IMR-90 (cell line): ENCODE results near the gene KDR. TPM values are rescaled to one million over a fixed set of nuclear protein-coding genes. Genes with fewer than 3 reads are reported as not detected.

Experiments used
- ATAC-seq: fragments of 200-7000 bp; cut with Tn5 transposase; 2 replicates; pipeline ENCODE4 v1.9.1; 2020; ENCODE audit warnings: low read depth, mild to moderate bottlenecking, moderate library complexity
- BruUV-seq: library from RNA; stranded (reverse); fragments of 400-500 nt; replicated peaks from 2 replicates; lab custom pipeline; 2021; lab: Mats Ljungman, UMichigan
- CTCF ChIA-PET: fragments of 300-600 bp; formaldehyde crosslinking; extraction: SDS; loops from one replicate; lab custom pipeline; 2021; ENCODE audit warnings: antibody characterized with exemption; lab: Yijun Ruan, JAX
- POLR2A ChIA-PET: fragments of 300-600 bp; sonication (Branson Sonifier 250); formaldehyde crosslinking; loops from one replicate; lab custom pipeline; 2022; ENCODE audit warnings: antibody characterized with exemption; ENCODE audit not compliant: unreplicated experiment; lab: Charles Lee
- DNase-seq: peaks from one replicate; pipeline ENCODE4 v3.0.0; 2013
- H2AFZ ChIP-seq: replicated peaks from 2 replicates; pipeline ENCODE3; 2013; ENCODE audit warnings: low read length, mild to moderate bottlenecking; ENCODE audit not compliant: poor library complexity
- H2AK5ac ChIP-seq: 2 replicates; pipeline ENCODE4 v1.6.1; 2013; ENCODE audit warnings: low read depth, low read length, inconsistent platforms
- H2AK9ac ChIP-seq: replicated peaks from 2 replicates; pipeline ENCODE3; 2013; ENCODE audit warnings: mild to moderate bottlenecking, low read depth, low read length, moderate library complexity; ENCODE audit not compliant: poor library complexity
- H2BK120ac ChIP-seq: 2 replicates; pipeline ENCODE4 v1.6.1; 2013; ENCODE audit warnings: low read depth, low read length, inconsistent platforms
- H2BK15ac ChIP-seq: 3 replicates; pipeline ENCODE4 v1.6.1; 2013; ENCODE audit warnings: low read depth, low read length, inconsistent platforms
- H2BK20ac ChIP-seq: 2 replicates; pipeline ENCODE4 v1.6.1; 2013; ENCODE audit warnings: low read depth, mild to moderate bottlenecking, inconsistent platforms, low read length, moderate library complexity
- H2BK5ac ChIP-seq: 2 replicates; pipeline ENCODE4 v1.6.1; 2013; ENCODE audit warnings: mild to moderate bottlenecking, low read depth, low read length, inconsistent platforms; ENCODE audit not compliant: poor library complexity, severe bottlenecking
- H3K14ac ChIP-seq: replicated peaks from 2 replicates; pipeline ENCODE4 v1.6.1; 2013; ENCODE audit warnings: low read depth, low read length, inconsistent platforms
- H3K18ac ChIP-seq: 2 replicates; pipeline ENCODE4 v1.6.1; 2013; ENCODE audit warnings: low read depth, low read length, control low read depth
- H3K23ac ChIP-seq: 2 replicates; pipeline ENCODE4 v1.6.1; 2013; ENCODE audit warnings: low read depth, low read length, inconsistent platforms
- H3K27ac ChIP-seq: 2 replicates; pipeline ENCODE4 v1.5.1; 2013; ENCODE audit warnings: mild to moderate bottlenecking, control low read depth, low read length; ENCODE audit not compliant: insufficient read depth
- H3K27me3 ChIP-seq: 2 replicates; pipeline ENCODE4 v1.6.1; 2013; ENCODE audit warnings: low read length; ENCODE audit not compliant: control insufficient read depth, insufficient read depth
- H3K36me3 ChIP-seq: 2 replicates; pipeline ENCODE4 v1.6.1; 2013; ENCODE audit warnings: low read length, mixed read lengths; ENCODE audit not compliant: control insufficient read depth, insufficient read depth
- H3K4ac ChIP-seq: 2 replicates; pipeline ENCODE4 v1.6.1; 2013; ENCODE audit warnings: low read depth, low read length, inconsistent platforms
- H3K4me1 ChIP-seq: 2 replicates; pipeline ENCODE4 v1.6.1; 2013; ENCODE audit warnings: low read length, mixed read lengths; ENCODE audit not compliant: control insufficient read depth, insufficient read depth
- H3K4me2 ChIP-seq: 2 replicates; pipeline ENCODE4 v1.6.1; 2013; ENCODE audit warnings: low read depth, mild to moderate bottlenecking, control low read depth, low read length, moderate library complexity
- H3K4me3 ChIP-seq: 2 replicates; pipeline ENCODE4 v1.5.1; 2013; ENCODE audit warnings: low read depth, mild to moderate bottlenecking, control low read depth, low read length, moderate library complexity; ENCODE audit not compliant: insufficient read depth
- H3K56ac ChIP-seq: 2 replicates; pipeline ENCODE4 v1.6.1; 2013; ENCODE audit warnings: low read length, inconsistent platforms; ENCODE audit not compliant: insufficient read depth; ENCODE audit errors: extremely low read depth
- H3K79me1 ChIP-seq, 2 experiments: 2 replicates each; pipeline ENCODE4 v1.6.1; 2013; ENCODE audit warnings: low read length in 2 of 2, inconsistent platforms in 1 of 2, low read depth in 1 of 2
- H3K9ac ChIP-seq: 2 replicates; pipeline ENCODE4 v1.6.1; 2013; ENCODE audit warnings: low read depth, low read length, control low read depth
- H3K9me1 ChIP-seq: 2 replicates; pipeline ENCODE4 v1.6.1; 2013; ENCODE audit warnings: low read length, inconsistent platforms; ENCODE audit not compliant: insufficient read depth
- H3K9me3 ChIP-seq: 2 replicates; pipeline ENCODE4 v1.6.1; 2013; ENCODE audit warnings: low read length; ENCODE audit not compliant: control insufficient read depth, insufficient read depth
- H4K20me1 ChIP-seq: 2 replicates; pipeline ENCODE4 v1.6.1; 2013; ENCODE audit warnings: low read length, inconsistent platforms; ENCODE audit not compliant: insufficient read depth
- H4K5ac ChIP-seq: 2 replicates; pipeline ENCODE4 v1.6.1; 2013; ENCODE audit warnings: mild to moderate bottlenecking, low read depth, low read length, control low read depth
- H4K8ac ChIP-seq, 2 experiments: 2 replicates each; pipeline ENCODE4 v1.6.1; 2013; ENCODE audit warnings: low read depth in 2 of 2, low read length in 2 of 2, control low read depth in 1 of 2, inconsistent platforms in 1 of 2
- H4K91ac ChIP-seq: 2 replicates; pipeline ENCODE4 v1.6.1; 2013; ENCODE audit warnings: low read depth, low read length, inconsistent platforms; ENCODE audit not compliant: insufficient read depth
- CEBPB ChIP-seq: IDR thresholded peaks from 2 replicates; pipeline ENCODE4 v1.6.1; 2012; ENCODE audit warnings: low read depth, low read length, improper control_type of control experiment
- ELK1 ChIP-seq: fragments of 150-350 bp; IDR thresholded peaks from 2 replicates; pipeline ENCODE4 v1.6.1; 2016; ENCODE audit warnings: low read depth, mild to moderate bottlenecking, low read length, moderate library complexity, borderline replicate concordance
- MAFK ChIP-seq: IDR thresholded peaks from 2 replicates; pipeline ENCODE4 v1.6.1; 2012; ENCODE audit warnings: low read depth, low read length, improper control_type of control experiment
- MAZ ChIP-seq: IDR thresholded peaks from 2 replicates; pipeline ENCODE4 v1.6.1; 2012; ENCODE audit warnings: low read depth, mild to moderate bottlenecking, low read length, improper control_type of control experiment, moderate library complexity, borderline replicate concordance
- POLR2A ChIP-seq: IDR thresholded peaks from 2 replicates; pipeline ENCODE4 v1.6.1; 2012; ENCODE audit warnings: mild to moderate bottlenecking, low read depth, low read length
- RAD21 ChIP-seq: IDR thresholded peaks from 2 replicates; pipeline ENCODE4 v1.6.1; 2012; ENCODE audit warnings: low read length, improper control_type of control experiment
- SMC3 ChIP-seq: fragments of 150-350 bp; IDR thresholded peaks from 2 replicates; pipeline ENCODE4 v1.6.1; 2016; ENCODE audit warnings: low read depth, mild to moderate bottlenecking, antibody characterized with exemption, low read length, moderate library complexity
- WGBS, 2 experiments: methylation state at CpG; one replicate each; pipeline versions ENCODE4 v1.1.5 to v1.1.7; 2013; ENCODE audit warnings: missing lambda C conversion rate in 2 of 2; ENCODE audit not compliant: insufficient read length in 1 of 2; ENCODE audit errors: extremely low coverage in 2 of 2; 5-methylcytosine and 5-hydroxymethylcytosine counted together
- dilution Hi-C: fragments of 300-500 bp; cut with HindIII; formaldehyde crosslinking; loops from one replicate; pipeline ENCODE4 v1.14.3; 2018; ENCODE audit warnings: low sequenced_read_pairs; ENCODE audit not compliant: unreplicated experiment
- in situ Hi-C: fragments of 300-500 bp; cut with MboI; formaldehyde crosslinking; loops from 3 replicates; pipeline ENCODE4 v1.14.3; 2019; ENCODE audit warnings: low sequenced_read_pairs, inconsistent platforms, mixed read lengths
- intact Hi-C: fragments of 100-400 bp; cut with micrococcal nuclease; formaldehyde crosslinking; loops from 2 replicates; pipeline ENCODE4 v1.10.0; 2022
- polyA plus RNA-seq, 3 experiments: library from polyadenylated mRNA; depleted of rRNA; stranded (reverse); fragments of >200 nt; gene quantifications; 2 replicates each; pipeline ENCODE4 v1.2.3, GENCODE V29; 2012; ENCODE audit warnings: low replicate concordance in 1 of 3
- total RNA-seq: library from RNA; depleted of rRNA; stranded (reverse); fragments of >200 nt; gene quantifications from 2 replicates; pipeline ENCODE4 v1.2.3, GENCODE V29; 2012
- TF ChIP-seq, protein P1 (sequence below): fragments of 150-350 bp; IDR thresholded peaks from 2 replicates; pipeline ENCODE4 v1.6.1; 2017; ENCODE audit warnings: mild to moderate bottlenecking, antibody characterized with exemption, low read length, low read depth

Gene KDR
- total and polyA plus RNA-seq, 2 of the 4 experiments (the other 2 are of a cell fraction), result not detected

DNA sequence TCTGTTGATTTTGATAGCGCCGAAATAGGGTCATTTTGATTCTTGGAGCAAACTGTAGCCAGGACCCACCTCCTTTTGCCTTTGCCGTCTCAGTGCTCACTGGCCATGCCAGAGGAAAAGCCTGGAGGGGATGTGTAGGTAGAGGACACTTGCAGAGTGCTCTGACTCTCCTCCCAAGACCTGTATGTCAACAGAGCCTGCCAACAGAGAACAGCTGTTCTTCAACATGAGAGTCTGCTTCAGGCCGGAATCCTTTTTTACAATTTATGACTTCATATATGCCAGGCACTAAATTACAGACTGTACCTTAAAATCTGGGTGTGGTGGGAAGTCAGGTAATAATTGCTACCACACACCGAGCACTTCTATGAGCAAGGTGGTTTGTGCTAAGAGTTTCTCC lies 94.2 kb downstream of the KDR start:
- H3K79me1 ChIP-seq, result no peaks in the 10 kb centered on the region
- H4K8ac ChIP-seq, result no peak overlapping the region
- no peak overlapping the region for H3K4me3 ChIP-seq
- no peak overlapping the region for H3K4me2 ChIP-seq
- no peak overlapping the region for H3K9ac ChIP-seq
- H3K23ac ChIP-seq, result no peak overlapping the region
- H2AK9ac ChIP-seq, result no peak overlapping the region
- H3K18ac ChIP-seq, result no peak overlapping the region
- H3K56ac ChIP-seq, result no peak overlapping the region
- no peaks in the 10 kb centered on the region for H3K4me1 ChIP-seq
- H2AFZ ChIP-seq, result no peak overlapping the region
- intact Hi-C loops (no loop called here), dilution Hi-C loops (no loop called here), in situ Hi-C loops (no loop called here)
- no peak overlapping the region for H2AK5ac ChIP-seq
- H3K9me1 ChIP-seq, result no peaks in the 10 kb centered on the region
- no peak overlapping the region for H4K91ac ChIP-seq
- no peak overlapping the region for H3K4ac ChIP-seq
- no peak overlapping the region for H2BK20ac ChIP-seq
- no peak overlapping the region for H3K27ac ChIP-seq
- peaks cover 6% of the 10 kb centered on the region for H3K27me3 ChIP-seq
- no peak for TF ChIP-seq MAFK
- TF ChIP-seq, protein P1, sequence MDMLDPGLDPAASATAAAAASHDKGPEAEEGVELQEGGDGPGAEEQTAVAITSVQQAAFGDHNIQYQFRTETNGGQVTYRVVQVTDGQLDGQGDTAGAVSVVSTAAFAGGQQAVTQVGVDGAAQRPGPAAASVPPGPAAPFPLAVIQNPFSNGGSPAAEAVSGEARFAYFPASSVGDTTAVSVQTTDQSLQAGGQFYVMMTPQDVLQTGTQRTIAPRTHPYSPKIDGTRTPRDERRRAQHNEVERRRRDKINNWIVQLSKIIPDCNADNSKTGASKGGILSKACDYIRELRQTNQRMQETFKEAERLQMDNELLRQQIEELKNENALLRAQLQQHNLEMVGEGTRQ, result no peak
- TF ChIP-seq CEBPB, result no peak
- TF ChIP-seq MAZ, result no peak
- no peak for TF ChIP-seq SMC3
- no peak for TF ChIP-seq ELK1
- no peak for TF ChIP-seq RAD21
- no peak for TF ChIP-seq POLR2A
- DNase-seq, result no peak
- no peak overlapping the region for H2BK15ac ChIP-seq
- ChIA-PET POLR2A (no interaction called here), CTCF (no interaction called here)
- ATAC-seq, result no peak
- H2BK120ac ChIP-seq, result no peak overlapping the region
- H4K20me1 ChIP-seq, result no peaks in the 10 kb centered on the region
- no peak overlapping the region for H2BK5ac ChIP-seq
- no peaks in the 10 kb centered on the region for H3K9me3 ChIP-seq
- BruUV-seq, result no TSS peak
- H3K36me3 ChIP-seq, result no peaks in the 10 kb centered on the region
- no peak overlapping the region for H3K14ac ChIP-seq
- no CpG with 5 or more reads among the region's 5 CpGs for WGBS, 2 experiments
- H4K5ac ChIP-seq, result no peak overlapping the region
